Measurements from ENCODE around the gene GAPVD1.

GAPVD1 gene

DNA sequence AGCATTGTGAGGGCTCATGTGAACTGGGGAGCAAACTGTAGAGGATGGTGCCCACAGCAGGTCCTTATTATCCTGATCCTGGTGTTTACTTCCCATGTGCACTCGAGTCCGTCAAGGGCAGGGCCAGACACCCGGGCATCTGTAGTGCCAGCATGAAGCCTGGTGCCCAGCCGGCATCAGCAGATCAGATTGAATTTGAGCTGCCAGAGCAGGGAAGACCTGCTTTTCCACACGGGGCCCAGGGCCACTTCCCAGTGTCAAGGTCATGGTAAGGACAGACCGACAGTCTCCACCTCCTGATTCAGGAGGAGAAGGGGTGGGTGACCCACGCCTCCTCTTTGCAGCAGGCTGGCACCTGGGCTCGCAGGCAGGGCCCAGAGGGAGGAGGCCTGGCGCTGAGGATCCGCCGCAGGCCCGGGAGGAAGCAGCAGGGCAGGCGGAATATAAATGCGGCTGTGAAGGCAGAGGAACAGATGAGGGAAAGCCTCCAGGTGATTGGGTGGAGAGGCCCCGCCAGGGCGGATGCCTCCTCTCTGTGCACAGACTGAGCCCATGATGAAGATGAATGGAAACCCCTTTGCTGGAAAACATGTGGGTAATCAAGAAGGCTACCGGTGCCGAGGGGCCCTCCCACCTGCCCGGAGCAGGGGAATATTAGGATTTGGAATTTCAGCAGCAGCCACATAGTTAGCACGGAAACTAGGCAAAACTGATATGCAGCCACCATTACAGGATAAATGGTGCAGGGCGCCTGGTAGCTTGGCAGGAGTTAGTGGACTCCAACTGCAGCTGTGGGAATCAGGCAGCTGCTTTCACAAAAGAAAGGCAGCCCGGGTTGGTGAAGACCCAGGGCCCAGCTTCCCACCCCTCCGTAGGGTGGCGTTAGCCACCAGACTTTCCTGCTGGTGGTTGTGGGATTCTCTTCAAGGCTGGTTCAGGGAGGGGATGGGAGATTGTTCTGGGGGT is 114.9 kb downstream of the GAPVD1 start:
- Histone ChIP-seq H3K4me2 (ENCODE audit: low read length) (no peak overlapping the region), H3K27me3 (ENCODE audit: low read depth, low read length) (0 out of 2 replicates have a peak, but pooled peaks cover 6% of the 10 kb centered on the region), H3K79me2 (ENCODE audit: low read length) (no peaks in the 10 kb centered on the region), H2AFZ (ENCODE audit: low read depth, low read length) (no peak overlapping the region), H3K36me3 (replicated peaks; ENCODE audit: low read depth, low read length) (no peaks in the 10 kb centered on the region), H3K4me3 (ENCODE audit: low read length) (no peak overlapping the region), H3K9me3 (ENCODE audit: insufficient read depth, low read length) (no peaks in the 10 kb centered on the region), H3K4me1 (ENCODE audit: low read length) (peaks cover 2% of the 10 kb centered on the region; the same call in 1 of the 2 replicates), H4K20me1 (ENCODE audit: insufficient read depth, low read length) (no peaks in the 10 kb centered on the region), H3K9ac (ENCODE audit: low read length) (no peak overlapping the region), H3K27ac (ENCODE audit: low read length) (no peak overlapping the region)
- TF ChIP-seq, protein P1, sequence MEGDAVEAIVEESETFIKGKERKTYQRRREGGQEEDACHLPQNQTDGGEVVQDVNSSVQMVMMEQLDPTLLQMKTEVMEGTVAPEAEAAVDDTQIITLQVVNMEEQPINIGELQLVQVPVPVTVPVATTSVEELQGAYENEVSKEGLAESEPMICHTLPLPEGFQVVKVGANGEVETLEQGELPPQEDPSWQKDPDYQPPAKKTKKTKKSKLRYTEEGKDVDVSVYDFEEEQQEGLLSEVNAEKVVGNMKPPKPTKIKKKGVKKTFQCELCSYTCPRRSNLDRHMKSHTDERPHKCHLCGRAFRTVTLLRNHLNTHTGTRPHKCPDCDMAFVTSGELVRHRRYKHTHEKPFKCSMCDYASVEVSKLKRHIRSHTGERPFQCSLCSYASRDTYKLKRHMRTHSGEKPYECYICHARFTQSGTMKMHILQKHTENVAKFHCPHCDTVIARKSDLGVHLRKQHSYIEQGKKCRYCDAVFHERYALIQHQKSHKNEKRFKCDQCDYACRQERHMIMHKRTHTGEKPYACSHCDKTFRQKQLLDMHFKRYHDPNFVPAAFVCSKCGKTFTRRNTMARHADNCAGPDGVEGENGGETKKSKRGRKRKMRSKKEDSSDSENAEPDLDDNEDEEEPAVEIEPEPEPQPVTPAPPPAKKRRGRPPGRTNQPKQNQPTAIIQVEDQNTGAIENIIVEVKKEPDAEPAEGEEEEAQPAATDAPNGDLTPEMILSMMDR (IDR thresholded peaks at IDR 0.05; ENCODE audit: low read depth, low read length) = no peak
- TF ChIP-seq EZH2phosphoT487 (IDR thresholded peaks at IDR 0.05; ENCODE audit: low read depth) = no peak

DNA sequence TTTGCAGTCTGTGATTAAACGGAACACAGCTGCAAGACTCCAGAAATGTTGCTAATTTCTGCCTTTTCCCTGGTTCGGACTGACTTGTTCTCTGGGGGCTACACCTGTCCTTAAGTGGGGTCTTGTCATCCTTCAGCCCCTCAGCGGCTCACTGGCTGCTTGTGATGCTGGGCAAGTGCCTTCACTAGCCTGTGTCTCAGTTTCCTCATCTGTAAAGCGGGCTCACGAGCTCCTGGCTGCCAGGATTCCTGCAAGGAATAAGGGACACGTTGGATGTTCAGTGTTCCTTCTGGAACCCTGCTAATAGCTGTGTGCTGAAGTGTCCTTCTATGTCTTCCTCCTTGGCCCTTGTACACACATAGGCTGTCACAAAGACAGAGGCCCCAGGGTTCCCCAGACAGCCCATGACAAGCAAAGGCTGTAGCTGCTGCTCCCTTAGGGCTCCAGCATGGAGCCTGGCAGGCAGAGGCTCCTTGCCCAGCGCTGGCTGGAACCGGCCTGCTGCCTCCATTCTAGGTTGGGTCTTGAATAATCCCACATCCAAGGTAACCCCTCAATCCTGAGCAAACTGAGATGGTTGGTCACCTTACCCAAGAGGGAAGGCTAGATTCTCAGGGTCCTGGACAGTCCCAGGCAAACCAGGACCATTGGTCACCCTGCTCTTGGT is 116.1 kb downstream of the GAPVD1 start:
- H3K4me2 ChIP-seq (ENCODE audit: low read length) = no peak overlapping the region
- TF ChIP-seq, protein P1 (IDR thresholded peaks at IDR 0.05; ENCODE audit: low read depth, low read length) = no peak
- TF ChIP-seq EZH2phosphoT487 (IDR thresholded peaks at IDR 0.05; ENCODE audit: low read depth) = no peak
- H3K79me2 ChIP-seq (ENCODE audit: low read length) = no peaks in the 10 kb centered on the region
- no peak overlapping the region for H3K4me3 ChIP-seq (ENCODE audit: low read length)
- H3K9me3 ChIP-seq (ENCODE audit: insufficient read depth, low read length) = no peaks in the 10 kb centered on the region
- H3K27me3 ChIP-seq (ENCODE audit: low read depth, low read length) = 0 out of 2 replicates have a peak, but pooled peaks cover 6% of the 10 kb centered on the region
- no peaks in the 10 kb centered on the region for H4K20me1 ChIP-seq (ENCODE audit: insufficient read depth, low read length)
- H3K36me3 ChIP-seq (replicated peaks; ENCODE audit: low read depth, low read length) = no peaks in the 10 kb centered on the region
- no peak overlapping the region for H3K27ac ChIP-seq (ENCODE audit: low read length)
- no peak overlapping the region for H3K9ac ChIP-seq (ENCODE audit: low read length)
- H3K4me1 ChIP-seq (ENCODE audit: low read length) = peaks cover 2% of the 10 kb centered on the region; the same call in 1 of the 2 replicates
- H2AFZ ChIP-seq (ENCODE audit: low read depth, low read length) = no peak overlapping the region

DNA sequence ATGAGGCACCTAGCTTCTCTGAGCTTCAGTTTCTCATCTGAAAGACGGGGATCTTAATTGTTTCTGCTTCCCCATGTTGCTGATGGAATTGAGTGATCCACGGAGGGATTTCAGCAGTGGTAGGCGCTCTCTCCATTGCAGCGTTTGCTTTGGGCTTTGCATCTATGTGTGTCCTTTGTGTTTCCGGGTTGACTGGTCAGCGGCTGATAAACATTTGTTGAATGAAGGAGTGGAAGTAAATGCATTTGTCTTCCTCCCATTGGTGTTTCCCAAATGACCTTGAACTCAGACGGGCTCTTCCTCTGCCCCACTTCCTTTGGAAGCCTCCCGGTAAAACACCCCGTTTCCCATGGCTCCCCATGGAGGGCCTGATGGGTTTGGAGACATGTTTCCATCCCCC is 117.2 kb downstream of the GAPVD1 start:
- TF ChIP-seq, protein P1 (IDR thresholded peaks at IDR 0.05; ENCODE audit: low read depth, low read length) = no peak
- no peak for TF ChIP-seq EZH2phosphoT487 (IDR thresholded peaks at IDR 0.05; ENCODE audit: low read depth)
- H4K20me1 ChIP-seq (ENCODE audit: insufficient read depth, low read length) = no peaks in the 10 kb centered on the region
- no peaks in the 10 kb centered on the region for H3K79me2 ChIP-seq (ENCODE audit: low read length)
- no peaks in the 10 kb centered on the region for H3K36me3 ChIP-seq (replicated peaks; ENCODE audit: low read depth, low read length)
- no peaks in the 10 kb centered on the region for H3K9me3 ChIP-seq (ENCODE audit: insufficient read depth, low read length)
- 0 out of 2 replicates have a peak, but pooled peaks cover 6% of the 10 kb centered on the region for H3K27me3 ChIP-seq (ENCODE audit: low read depth, low read length)
- no peak overlapping the region for H2AFZ ChIP-seq (ENCODE audit: low read depth, low read length)
- no peak overlapping the region for H3K27ac ChIP-seq (ENCODE audit: low read length)
- no peak overlapping the region for H3K9ac ChIP-seq (ENCODE audit: low read length)
- peaks cover 2% of the 10 kb centered on the region; the same call in 1 of the 2 replicates for H3K4me1 ChIP-seq (ENCODE audit: low read length)
- H3K4me2 ChIP-seq (ENCODE audit: low read length) = no peak overlapping the region
- no peak overlapping the region for H3K4me3 ChIP-seq (ENCODE audit: low read length)

DNA sequence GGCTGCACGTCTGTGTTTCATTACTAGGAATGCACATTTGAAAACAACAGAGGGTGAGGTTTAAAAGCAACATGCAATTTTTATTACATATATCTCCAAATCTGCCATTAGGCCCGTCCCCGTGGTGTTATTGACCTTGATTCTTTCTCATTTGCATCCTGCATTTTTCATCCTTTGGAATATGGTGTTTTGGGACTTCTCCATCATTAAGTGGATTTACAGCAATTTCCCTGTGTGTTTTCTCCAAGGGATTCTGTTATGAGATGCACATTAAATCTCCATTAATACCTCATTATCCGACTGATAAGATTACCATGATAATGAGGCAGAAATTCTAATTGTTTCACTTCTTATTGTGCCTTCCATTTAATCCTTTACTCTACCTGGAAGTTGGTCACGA is 117.6 kb downstream of the GAPVD1 start:
- Histone ChIP-seq H2AFZ (ENCODE audit: low read depth, low read length) (no peak overlapping the region), H3K4me3 (ENCODE audit: low read length) (no peak overlapping the region), H3K9ac (ENCODE audit: low read length) (no peak overlapping the region), H3K36me3 (replicated peaks; ENCODE audit: low read depth, low read length) (no peaks in the 10 kb centered on the region), H3K79me2 (ENCODE audit: low read length) (no peaks in the 10 kb centered on the region), H3K4me2 (ENCODE audit: low read length) (no peak overlapping the region), H3K27ac (ENCODE audit: low read length) (no peak overlapping the region), H3K4me1 (ENCODE audit: low read length) (peaks cover 2% of the 10 kb centered on the region; the same call in 1 of the 2 replicates), H3K9me3 (ENCODE audit: insufficient read depth, low read length) (no peaks in the 10 kb centered on the region), H4K20me1 (ENCODE audit: insufficient read depth, low read length) (no peaks in the 10 kb centered on the region), H3K27me3 (ENCODE audit: low read depth, low read length) (0 out of 2 replicates have a peak, but pooled peaks cover 6% of the 10 kb centered on the region)
- TF ChIP-seq, protein P1 (IDR thresholded peaks at IDR 0.05; ENCODE audit: low read depth, low read length) = no peak
